Fibroblast of the aortic adventitia (primary cell): ENCODE measurements around the gene SCN4A. TPM values are rescaled to one million over a fixed set of nuclear protein-coding genes. Genes with fewer than 3 reads are reported as not detected.

Experiments
- DNase-seq: peaks from one replicate; pipeline ENCODE4 v3.0.0-alpha.2; 2010; ENCODE audit warnings: low read depth
- H3K4me3 ChIP-seq: 2 replicates; pipeline ENCODE4 v1.5.1; 2011; ENCODE audit warnings: low read depth, mild to moderate bottlenecking, control low read depth, low read length, moderate library complexity
- total RNA-seq: library from RNA; depleted of rRNA; stranded (reverse); fragments of >200 nt; gene quantifications from 2 replicates; pipeline ENCODE4 v1.2.3, GENCODE V29; 2012; ENCODE audit warnings: low replicate concordance
- TF ChIP-seq, protein P1 (sequence below): IDR thresholded peaks from 2 replicates; pipeline ENCODE4 v1.5.1; 2011; ENCODE audit warnings: mild to moderate bottlenecking, low read length, control low read depth, inconsistent platforms; ENCODE audit not compliant: insufficient read depth

The SCN4A gene
- total RNA-seq, 1 donor = 0.18 TPM

DNA sequence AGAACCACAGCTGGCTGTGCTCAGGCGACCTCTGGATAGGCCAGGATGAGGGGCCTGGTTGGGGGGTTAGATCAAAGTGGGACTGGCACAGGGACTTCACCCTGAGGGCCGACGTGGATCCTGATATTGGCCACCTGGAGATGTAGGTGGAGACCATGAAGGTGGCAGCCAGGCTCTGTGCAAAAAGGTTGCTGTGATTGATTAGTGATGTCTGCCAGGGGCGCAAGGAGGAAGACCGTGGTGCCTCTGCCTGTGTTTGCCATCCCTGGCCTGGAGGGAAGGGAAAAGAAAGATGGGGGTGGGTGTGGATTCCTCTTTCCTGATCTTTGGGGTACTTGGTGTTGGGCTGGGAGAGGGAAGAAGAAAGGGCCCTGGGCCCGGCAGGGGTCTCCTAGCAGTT, 529 bp upstream of the SCN4A start:
- DNase-seq = no peak
- TF ChIP-seq, protein P1, sequence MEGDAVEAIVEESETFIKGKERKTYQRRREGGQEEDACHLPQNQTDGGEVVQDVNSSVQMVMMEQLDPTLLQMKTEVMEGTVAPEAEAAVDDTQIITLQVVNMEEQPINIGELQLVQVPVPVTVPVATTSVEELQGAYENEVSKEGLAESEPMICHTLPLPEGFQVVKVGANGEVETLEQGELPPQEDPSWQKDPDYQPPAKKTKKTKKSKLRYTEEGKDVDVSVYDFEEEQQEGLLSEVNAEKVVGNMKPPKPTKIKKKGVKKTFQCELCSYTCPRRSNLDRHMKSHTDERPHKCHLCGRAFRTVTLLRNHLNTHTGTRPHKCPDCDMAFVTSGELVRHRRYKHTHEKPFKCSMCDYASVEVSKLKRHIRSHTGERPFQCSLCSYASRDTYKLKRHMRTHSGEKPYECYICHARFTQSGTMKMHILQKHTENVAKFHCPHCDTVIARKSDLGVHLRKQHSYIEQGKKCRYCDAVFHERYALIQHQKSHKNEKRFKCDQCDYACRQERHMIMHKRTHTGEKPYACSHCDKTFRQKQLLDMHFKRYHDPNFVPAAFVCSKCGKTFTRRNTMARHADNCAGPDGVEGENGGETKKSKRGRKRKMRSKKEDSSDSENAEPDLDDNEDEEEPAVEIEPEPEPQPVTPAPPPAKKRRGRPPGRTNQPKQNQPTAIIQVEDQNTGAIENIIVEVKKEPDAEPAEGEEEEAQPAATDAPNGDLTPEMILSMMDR = no peak
- H3K4me3 ChIP-seq = no peak overlapping the region

DNA sequence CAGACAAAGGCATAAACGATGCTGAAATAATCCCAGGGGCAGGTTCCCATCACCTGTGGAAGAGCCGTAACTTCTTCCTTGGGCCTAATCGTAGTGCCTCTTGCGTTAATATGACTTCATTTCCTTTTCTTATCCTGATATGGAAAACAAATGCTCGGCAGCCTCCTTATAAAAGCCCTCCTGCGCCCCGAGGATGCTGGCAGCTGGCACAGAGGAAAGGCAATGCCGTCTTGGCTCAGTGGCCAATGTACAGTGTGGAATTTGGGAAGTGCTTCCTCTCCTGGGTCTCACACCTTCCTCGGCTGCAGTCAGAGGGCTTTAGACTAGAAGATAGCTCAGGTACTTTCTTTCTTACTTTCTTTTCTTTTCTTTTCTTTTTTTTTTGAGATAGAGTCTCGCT, 3.4 kb downstream of the SCN4A start:
- TF ChIP-seq, protein P1 = no peak
- DNase-seq = no peak
- H3K4me3 ChIP-seq = no peak overlapping the region

DNA sequence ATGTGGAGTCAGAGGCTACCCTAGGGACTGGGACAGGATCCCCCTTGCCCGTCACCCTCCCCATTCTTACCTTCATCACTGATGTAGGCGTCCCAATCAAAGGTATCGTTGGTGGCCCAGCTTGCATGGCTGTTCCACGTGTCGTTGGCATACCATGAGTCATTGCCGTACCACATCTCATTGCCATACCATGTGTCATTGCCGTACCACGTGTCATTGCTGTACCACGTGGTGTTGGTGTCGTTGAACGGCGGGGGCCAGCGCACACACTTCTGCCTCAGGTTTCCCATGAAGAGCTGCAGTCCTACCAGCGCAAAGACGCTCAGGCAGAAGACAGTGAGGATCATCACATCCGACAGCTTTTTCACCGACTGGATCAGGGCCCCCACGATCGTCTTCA, 4.8 kb downstream of the SCN4A start:
- no peak overlapping the region for H3K4me3 ChIP-seq
- TF ChIP-seq, protein P1 = no peak
- no peak for DNase-seq

DNA sequence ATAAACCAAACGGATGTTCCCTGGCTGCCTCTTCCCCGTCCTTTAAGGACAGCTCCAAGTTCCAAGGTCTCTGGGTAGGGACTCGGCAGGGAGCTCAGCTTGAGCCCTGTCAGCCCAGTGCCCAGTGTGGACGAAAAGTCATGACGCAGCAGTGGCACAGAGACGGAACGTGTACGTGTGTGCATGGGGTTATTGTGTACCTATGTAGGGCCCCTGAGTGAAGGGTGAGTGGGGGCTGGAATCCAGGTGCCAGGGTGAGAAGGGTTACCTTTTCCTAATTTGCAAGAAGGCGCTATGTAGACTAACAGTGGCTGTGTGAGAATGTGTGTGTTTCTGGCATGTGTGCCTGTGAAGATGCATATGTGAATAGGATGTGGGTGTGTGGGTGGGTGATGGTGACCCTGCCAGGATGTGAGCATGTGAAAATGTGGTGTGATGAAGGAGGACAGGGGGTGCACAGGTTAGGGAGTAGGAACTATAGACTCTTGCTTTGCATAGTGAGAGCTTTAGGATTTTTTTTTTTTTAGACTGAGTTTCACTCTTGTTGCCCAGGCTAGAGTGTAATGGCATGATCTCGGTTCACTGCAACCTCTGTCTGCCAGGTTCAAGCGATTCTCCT, 6.0 kb downstream of the SCN4A start:
- TF ChIP-seq, protein P1 = no peak
- DNase-seq = no peak
- no peak overlapping the region for H3K4me3 ChIP-seq

DNA sequence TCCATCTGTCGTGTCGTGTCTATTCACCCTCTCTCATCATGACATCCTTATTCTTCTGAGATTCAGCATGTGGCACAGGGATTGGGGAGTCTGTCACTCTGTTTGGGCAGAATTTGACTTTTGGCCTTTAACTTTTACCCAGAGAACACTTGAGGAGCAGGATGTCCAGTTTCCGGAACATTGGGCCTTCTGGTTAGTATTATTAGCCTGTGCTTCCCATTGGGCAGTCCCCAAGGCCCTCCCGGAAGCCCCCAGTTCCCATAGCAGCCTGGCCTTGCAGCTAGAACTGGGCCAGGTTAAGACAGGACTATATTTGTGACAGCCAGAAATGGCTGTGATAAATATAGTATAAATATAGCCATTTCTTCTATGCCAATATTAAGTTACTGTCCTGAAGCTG, 9.6 kb downstream of the SCN4A start:
- DNase-seq = no peak
- TF ChIP-seq, protein P1 = no peak
- H3K4me3 ChIP-seq = no peak overlapping the region

DNA sequence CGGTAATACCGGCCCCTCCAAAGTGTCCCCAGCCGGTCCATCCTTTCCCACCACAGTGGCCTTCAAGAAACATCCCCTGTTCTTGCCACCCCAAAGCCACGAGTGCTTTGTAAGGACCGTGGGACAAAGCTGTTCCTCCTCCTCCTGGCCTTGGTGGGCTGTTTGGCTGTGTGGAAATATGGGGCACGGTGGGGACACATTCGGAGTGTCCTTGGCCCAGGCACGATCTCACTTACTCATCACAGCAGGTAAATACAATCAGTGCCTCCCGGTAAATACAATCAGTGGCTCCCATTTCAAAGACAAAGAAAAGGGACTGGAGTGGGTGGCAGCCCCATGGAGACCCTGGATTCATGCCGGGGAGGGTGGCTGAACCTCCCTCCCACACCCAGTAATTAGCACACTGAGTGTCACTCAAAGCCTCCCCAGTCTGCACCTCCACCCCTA, 10.4 kb downstream of the SCN4A start:
- no peak overlapping the region for H3K4me3 ChIP-seq
- TF ChIP-seq, protein P1 = no peak
- no peak for DNase-seq
